Common myeloid progenitor, CD34-positive (primary cell): ENCODE data around the gene DAPK1.

Experiments used
- CTCF ChIA-PET: fragments of 350-600 bp; sonication (Branson Sonifier 250); formaldehyde crosslinking; loops from one replicate; lab custom pipeline; 2021; ENCODE audit warnings: antibody characterized with exemption; lab: Charles Lee
- POLR2A ChIA-PET: fragments of 350-600 bp; sonication (Branson Sonifier 250); formaldehyde crosslinking; loops from one replicate; lab custom pipeline; 2021; ENCODE audit warnings: antibody characterized with exemption; lab: Charles Lee
- DNase-seq, 3 donors: peaks; one replicate each; pipeline versions ENCODE4 v3.0.0 to v3.0.0-alpha.2; 2013
- H3K27ac ChIP-seq, 2 experiments: 1 replicate in 1 of 2; 2 replicates in 1 of 2; pipeline ENCODE4 v1.7.0; 2013; ENCODE audit warnings: inconsistent platforms in 2 of 2, low read length in 2 of 2, mild to moderate bottlenecking in 2 of 2, low read depth in 1 of 2, moderate library complexity in 1 of 2; ENCODE audit not compliant: severe bottlenecking in 2 of 2, insufficient read depth in 1 of 2, poor library complexity in 1 of 2
- H3K27me3 ChIP-seq, 5 experiments: replicated peaks in 2 of 5; 1 replicate in 3 of 5; 2 replicates in 2 of 5; pipeline versions ENCODE4 v1.6.1 to v1.7.0; 2013; ENCODE audit warnings: low read length in 4 of 5, mild to moderate bottlenecking in 2 of 5, moderate library complexity in 2 of 5, inconsistent platforms in 1 of 5; ENCODE audit not compliant: insufficient read depth in 5 of 5, control insufficient read depth in 4 of 5
- H3K36me3 ChIP-seq, 4 experiments: 1 replicate in 2 of 4; 2 replicates in 2 of 4; pipeline versions ENCODE4 v1.6.1 to v1.7.0; 2013; ENCODE audit warnings: low read length in 3 of 4, control low read depth in 1 of 4, mild to moderate bottlenecking in 1 of 4; ENCODE audit not compliant: control insufficient read depth in 4 of 4, insufficient read depth in 4 of 4
- H3K4me1 ChIP-seq, 4 experiments: 1 replicate in 3 of 4; 2 replicates in 1 of 4; pipeline versions ENCODE4 v1.6.1 to v1.7.1; 2013; ENCODE audit warnings: low read length in 3 of 4, mild to moderate bottlenecking in 3 of 4, control low read depth in 1 of 4, inconsistent platforms in 1 of 4, moderate library complexity in 1 of 4; ENCODE audit not compliant: control insufficient read depth in 4 of 4, insufficient read depth in 4 of 4; ENCODE audit errors: control extremely low read depth in 1 of 4
- H3K4me3 ChIP-seq, 7 experiments: 1 replicate in 4 of 7; 2 replicates in 3 of 7; pipeline versions ENCODE4 v1.5.1 to v1.7.0; 2013; ENCODE audit warnings: mild to moderate bottlenecking in 7 of 7, low read length in 6 of 7, moderate library complexity in 6 of 7, inconsistent platforms in 2 of 7, low read depth in 2 of 7, control low read depth in 1 of 7; ENCODE audit not compliant: insufficient read depth in 4 of 7, control insufficient read depth in 1 of 7; ENCODE audit errors: extremely low read depth in 1 of 7
- H3K9me3 ChIP-seq, 5 experiments: 1 replicate in 4 of 5; 2 replicates in 1 of 5; pipeline versions ENCODE4 v1.6.1 to v1.7.1; 2013; ENCODE audit warnings: low read length in 4 of 5, mild to moderate bottlenecking in 2 of 5, inconsistent platforms in 1 of 5, low read depth in 1 of 5, moderate library complexity in 1 of 5; ENCODE audit not compliant: control insufficient read depth in 4 of 5, insufficient read depth in 2 of 5; ENCODE audit errors: control extremely low read depth in 1 of 5
- WGBS: methylation state at CpG from one replicate; pipeline ENCODE4 v1.1.5; 2013; ENCODE audit not compliant: insufficient coverage; 5-methylcytosine and 5-hydroxymethylcytosine counted together

The DAPK1 gene

GRCh38 chr9:87618931-87619330, 121.3 kb downstream of the DAPK1 start:
- ChIA-PET POLR2A (no interaction called here), CTCF (interaction anchor here (1.3 to 4.0 kb wide), 2 partner anchors 10 to 25 kb away, joined by 5 to 14 read pairs; no protein-coding TSS in a partner anchor)
- Histone ChIP-seq H3K27me3 (no peaks in the 10 kb centered on the region), H3K9me3 (peaks cover 0 to 2% (median 0%) of the 10 kb centered on the region in 5 experiments), H3K36me3 (peaks cover 27 to 77% (median 63%) of the 10 kb centered on the region in 4 experiments), H3K27ac (no peak overlapping the region), H3K4me3 (no peak overlapping the region), H3K4me1 (peaks cover 7 to 42% (median 38%) of the 10 kb centered on the region in 4 experiments)
- WGBS: no CpG with 5 or more reads among the region's 3 CpGs
- DNase-seq: no peak

- DNase-seq: no peak
- Histone ChIP-seq H3K4me1 (peaks cover 3 to 38% (median 34%) of the 10 kb centered on the region in 4 experiments), H3K27ac (no peak overlapping the region), H3K27me3 (no peaks in the 10 kb centered on the region), H3K36me3 (peaks cover 29 to 79% (median 66%) of the 10 kb centered on the region in 4 experiments), H3K9me3 (peaks cover 0 to 2% (median 0%) of the 10 kb centered on the region in 5 experiments), H3K4me3 (no peak overlapping the region)
- ChIA-PET CTCF (interaction anchor here (0.8 to 4.0 kb wide), 3 partner anchors 10 to 25 kb away, joined by 4 to 14 read pairs (median 5); no protein-coding TSS in a partner anchor), POLR2A (no interaction called here)
- 95% methylated on average over 7 of the region's 8 CpGs for WGBS
These were observed 121.7 kb downstream of the DAPK1 start for GRCh38 chr9:87619346-87619745.

- Histone ChIP-seq H3K27me3 (no peaks in the 10 kb centered on the region), H3K9me3 (peaks cover 0 to 2% (median 0%) of the 10 kb centered on the region in 5 experiments), H3K27ac (no peak overlapping the region), H3K4me1 (peaks cover 2 to 32% (median 28%) of the 10 kb centered on the region in 4 experiments), H3K36me3 (peaks cover 31 to 78% (median 64%) of the 10 kb centered on the region in 4 experiments), H3K4me3 (no peak overlapping the region)
- 100% methylated on average over 4 of the region's 4 CpGs for WGBS
- ChIA-PET POLR2A (no interaction called here), CTCF (interaction anchor here (1.0 to 4.0 kb wide), 2 partner anchors 12 to 22 kb away, joined by 3 to 14 read pairs; no protein-coding TSS in a partner anchor)
- DNase-seq: no peak
These were observed 123.2 kb downstream of the DAPK1 start for GRCh38 chr9:87620731-87621322.

GRCh38 chr9:87622098-87622497, 124.4 kb downstream of the DAPK1 start:
- Histone ChIP-seq H3K4me1 (peaks cover 2 to 32% (median 28%) of the 10 kb centered on the region in 4 experiments), H3K9me3 (peaks cover 0 to 2% (median 0%) of the 10 kb centered on the region in 5 experiments), H3K27me3 (no peaks in the 10 kb centered on the region), H3K36me3 (peaks cover 26 to 75% (median 56%) of the 10 kb centered on the region in 4 experiments), H3K27ac (no peak overlapping the region), H3K4me3 (no peak overlapping the region)
- ChIA-PET CTCF (no interaction called here), POLR2A (no interaction called here)
- DNase-seq: no peak
- WGBS: 73% methylated on average over 2 of the region's 4 CpGs

GRCh38 chr9:87622923-87623322, 125.3 kb downstream of the DAPK1 start:
- H3K36me3 ChIP-seq: peaks cover 20 to 75% (median 52%) of the 10 kb centered on the region in 4 experiments
- peaks cover 2 to 32% (median 28%) of the 10 kb centered on the region in 4 experiments for H3K4me1 ChIP-seq
- no peak overlapping the region for H3K27ac ChIP-seq
- DNase-seq: peak; percentile 59 to 95 (median 93)
- WGBS: 11% methylated on average over 2 of the region's 2 CpGs
- peak overlapping the region in 1 of 7 experiments; percentile 12 for H3K4me3 ChIP-seq
- H3K9me3 ChIP-seq: peaks cover 0 to 2% (median 0%) of the 10 kb centered on the region in 5 experiments
- ChIA-PET CTCF (interaction anchor here (1.1 to 1.3 kb wide), 2 partner anchors 114 to 125 kb away, joined by 3 read pairs; no protein-coding TSS in a partner anchor), POLR2A (interaction anchor here (1.6 kb wide), 1 partner anchor 9 kb away, joined by 4 read pairs; no protein-coding TSS in a partner anchor)
- H3K27me3 ChIP-seq: no peaks in the 10 kb centered on the region

- no peak overlapping the region for H3K27ac ChIP-seq
- peaks cover 0 to 6% (median 2%) of the 10 kb centered on the region in 5 experiments for H3K9me3 ChIP-seq
- CTCF ChIA-PET: interaction anchor here (1.9 to 2.5 kb wide), 2 partner anchors 10 to 129 kb away, joined by 6 to 10 read pairs; no protein-coding TSS in a partner anchor
- peaks cover 0 to 4% (median 3%) of the 10 kb centered on the region in 4 experiments for H3K4me1 ChIP-seq
- no peaks in the 10 kb centered on the region for H3K27me3 ChIP-seq
- H3K4me3 ChIP-seq: no peak overlapping the region
- POLR2A ChIA-PET: no interaction called here
- 100% methylated on average over 1 of the region's 6 CpGs for WGBS
- H3K36me3 ChIP-seq: peaks cover 20 to 74% (median 42%) of the 10 kb centered on the region in 4 experiments
- DNase-seq: no peak
These were observed 130.7 kb downstream of the DAPK1 start for GRCh38 chr9:87628346-87628745.

- POLR2A ChIA-PET: no interaction called here
- 98% methylated on average over 5 of the region's 6 CpGs for WGBS
- CTCF ChIA-PET: interaction anchor here (1.2 kb wide), 1 partner anchor 27 kb away, joined by 3 read pairs; no protein-coding TSS in a partner anchor
These were observed 131.4 kb downstream of the DAPK1 start for GRCh38 chr9:87629104-87629503.

More at GRCh38 chr9:87629104-87629503, 131.4 kb downstream of the DAPK1 start:
- Histone ChIP-seq H3K27ac (no peak overlapping the region), H3K4me3 (no peak overlapping the region), H3K9me3 (peaks cover 0 to 5% (median 2%) of the 10 kb centered on the region in 5 experiments), H3K36me3 (peaks cover 20 to 76% (median 41%) of the 10 kb centered on the region in 4 experiments), H3K4me1 (no peaks in the 10 kb centered on the region), H3K27me3 (no peaks in the 10 kb centered on the region)
- no peak for DNase-seq
